Measurements from ENCODE around the gene GFOD2. TPM values are rescaled to one million over a fixed set of nuclear protein-coding genes. Genes with fewer than 3 reads are reported as not detected.
"Not testable (repeated sequence)": the region's sequence is repeated elsewhere in the genome, so short reads cannot be mapped to it uniquely, and the experiment has no call there.

The GFOD2 gene
- total and polyA plus RNA-seq, 8 donors: 7.6 to 87.5 (median 12.9) TPM

DNA sequence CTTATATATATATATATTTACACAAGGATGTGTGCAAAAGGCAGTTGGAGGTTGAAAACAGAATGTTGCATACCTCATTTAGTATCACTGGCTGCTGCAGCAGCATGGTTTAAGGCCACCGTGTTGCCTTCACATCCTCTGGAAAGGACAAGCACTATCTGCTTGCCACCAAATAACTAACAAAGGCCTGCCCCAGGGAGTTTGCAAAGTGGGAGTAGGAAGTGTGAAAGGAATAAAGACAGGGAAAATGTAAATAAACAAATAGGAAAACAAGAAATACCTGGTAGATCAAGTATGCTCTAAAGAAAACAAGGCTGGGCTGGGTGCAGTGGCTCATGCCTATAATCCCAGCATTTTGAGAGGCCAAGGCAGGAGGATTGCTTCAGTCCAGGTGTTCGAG, 33.5 kb upstream of the GFOD2 start:
- peaks cover 0 to 4% (median 0%) of the 10 kb centered on the region in 4 donors for H3K4me1 ChIP-seq
- H3K4me3 ChIP-seq: no peak overlapping the region
- peaks cover 0 to 31% (median 23%) of the 10 kb centered on the region in 4 donors for H3K36me3 ChIP-seq
- no peak for DNase-seq
- intact Hi-C loops (cut with DNase I; ENCODE audit: low total_unique reads): no loop called here
- no peaks in the 10 kb centered on the region for H3K9me3 ChIP-seq
- H3K27me3 ChIP-seq: no peaks in the 10 kb centered on the region
- WGBS, 5 donors: 66 to 79% (median 75%) methylated on average over 2 of the region's 2 CpGs
- H3K27ac ChIP-seq: no peak overlapping the region
- TF ChIP-seq EP300 (IDR thresholded peaks at IDR 0.05) (no peak), CTCF (IDR thresholded peaks at IDR 0.05) (no peak)

DNA sequence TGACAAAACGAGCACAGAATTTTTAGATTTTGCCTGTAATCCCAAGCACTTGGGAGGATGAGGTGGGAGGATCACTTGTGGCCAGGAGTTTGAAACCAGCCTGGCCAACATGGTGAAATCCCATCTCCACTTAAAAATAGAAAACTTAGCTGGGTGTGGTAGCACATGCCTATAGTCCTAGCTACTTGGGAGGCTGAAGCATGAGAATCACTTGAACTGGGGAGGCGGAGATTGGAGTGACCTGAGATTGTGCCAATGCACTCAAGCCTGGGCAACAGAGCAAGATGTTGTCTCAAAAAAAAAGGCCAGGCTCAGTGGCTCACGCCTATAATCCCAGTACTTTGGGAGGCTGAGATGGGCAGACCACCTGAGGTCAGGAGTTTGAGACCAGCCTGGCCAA, 32.2 kb upstream of the GFOD2 start:
- H3K4me1 ChIP-seq; intact Hi-C loops (cut with DNase I; ENCODE audit: low total_unique reads); DNase-seq; H3K4me3 ChIP-seq; H3K9me3 ChIP-seq; H3K27me3 ChIP-seq; H3K27ac ChIP-seq: not testable (repeated sequence)
- WGBS, 5 donors: 94 to 98% (median 97%) methylated on average over 3 of the region's 3 CpGs
- H3K36me3 ChIP-seq: peaks cover 0 to 26% (median 19%) of the 10 kb centered on the region in 4 donors

DNA sequence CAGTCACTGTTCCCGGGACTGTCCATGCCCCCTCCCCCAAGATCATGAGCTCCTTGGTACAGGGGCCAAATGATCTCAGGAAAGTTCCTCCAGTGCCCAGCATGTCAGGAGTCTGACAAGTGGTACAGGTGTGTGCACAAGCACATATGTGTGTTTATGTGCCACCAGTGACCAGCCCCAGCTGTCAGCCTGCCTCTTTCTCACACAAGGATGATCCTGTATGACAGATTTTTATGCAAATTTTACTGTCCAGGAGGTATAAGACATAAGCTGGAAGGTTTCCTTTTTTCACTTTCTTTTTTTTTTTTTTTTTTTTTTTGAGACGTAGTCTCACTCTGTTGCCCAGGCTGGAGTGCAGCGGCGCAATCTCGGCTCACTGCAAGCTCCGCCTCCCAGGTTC, 31.4 kb upstream of the GFOD2 start:
- H3K27ac ChIP-seq: no peak overlapping the region
- H3K9me3 ChIP-seq: no peaks in the 10 kb centered on the region
- no peak for DNase-seq
- 92 to 99% (median 97%) methylated on average over 6 of the region's 6 CpGs for WGBS, 5 donors
- no peaks in the 10 kb centered on the region for H3K27me3 ChIP-seq
- peaks cover 0 to 4% (median 0%) of the 10 kb centered on the region in 4 donors for H3K4me1 ChIP-seq
- intact Hi-C loops (cut with DNase I; ENCODE audit: low total_unique reads): no loop called here
- TF ChIP-seq POLR2AphosphoS5 (IDR thresholded peaks at IDR 0.05) (no peak), CTCF (IDR thresholded peaks at IDR 0.05) (no peak), EP300 (IDR thresholded peaks at IDR 0.05) (no peak), POLR2A (IDR thresholded peaks at IDR 0.05) (no peak)
- H3K4me3 ChIP-seq: no peak overlapping the region
- H3K36me3 ChIP-seq: peaks cover 0 to 26% (median 19%) of the 10 kb centered on the region in 4 donors

DNA sequence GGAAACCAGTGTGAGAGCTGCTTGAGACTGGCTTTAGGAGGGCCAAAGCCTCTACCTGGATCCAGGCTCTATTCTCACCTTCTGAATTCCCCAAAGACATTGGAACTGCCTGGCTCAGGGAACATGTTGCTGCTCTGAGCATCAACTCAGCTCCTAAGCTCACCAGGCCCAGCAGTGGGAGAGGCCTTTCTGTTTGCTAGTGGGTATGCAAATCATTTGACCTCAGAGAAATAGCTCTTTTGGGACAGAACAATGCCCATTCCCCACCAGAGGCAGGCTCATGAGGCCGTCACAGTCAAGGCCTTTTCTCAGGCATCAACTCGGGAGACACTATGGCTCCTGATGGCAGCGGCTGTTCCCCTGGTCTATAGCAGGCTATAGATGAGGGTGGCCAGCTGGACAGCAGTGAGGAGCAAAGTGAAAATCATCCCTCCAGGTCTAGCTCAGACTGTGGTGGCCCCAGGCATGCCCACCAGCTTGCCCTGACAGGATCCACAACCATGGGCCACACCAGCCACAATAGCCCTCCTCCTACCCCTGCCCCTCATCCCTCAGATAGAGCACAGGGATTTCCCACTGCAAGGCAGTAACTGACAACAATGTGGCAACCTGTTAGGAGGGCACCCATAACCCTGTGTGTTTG, 30.4 kb upstream of the GFOD2 start:
- TF ChIP-seq CTCF (IDR thresholded peaks at IDR 0.05) (no peak), POLR2AphosphoS5 (IDR thresholded peaks at IDR 0.05) (no peak), POLR2A (IDR thresholded peaks at IDR 0.05) (no peak), EP300 (IDR thresholded peaks at IDR 0.05) (no peak)
- 89 to 100% (median 95%) methylated on average over 3 of the region's 3 CpGs for WGBS, 5 donors

DNA sequence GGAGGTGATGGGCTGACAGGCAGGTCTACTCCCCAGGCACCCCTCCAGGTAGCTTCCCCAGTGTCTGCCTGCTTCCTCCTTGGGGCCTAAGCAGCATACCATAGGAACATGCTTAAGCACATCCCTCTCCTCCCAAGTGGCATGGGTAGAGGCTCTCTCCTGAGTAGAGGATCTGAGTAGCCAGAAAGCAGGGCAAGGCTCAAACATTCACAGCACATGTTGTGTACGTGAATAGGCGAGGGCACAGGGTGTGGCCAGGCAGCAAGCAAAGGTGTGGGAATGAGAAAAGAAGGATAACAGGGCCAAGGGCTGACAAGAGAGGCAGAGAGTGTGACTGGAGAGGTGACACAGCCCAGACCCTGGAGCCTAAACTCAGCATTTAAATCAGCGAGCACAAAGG, 29.7 kb upstream of the GFOD2 start:
- WGBS, 5 donors: 54 to 84% (median 69%) methylated on average over 3 of the region's 3 CpGs
- Histone ChIP-seq H3K36me3 (peaks cover 8 to 22% (median 18%) of the 10 kb centered on the region in 4 donors), H3K9me3 (no peaks in the 10 kb centered on the region), H3K27me3 (no peaks in the 10 kb centered on the region), H3K4me1 (peaks cover 0 to 4% (median 0%) of the 10 kb centered on the region in 4 donors), H3K4me3 (no peak overlapping the region), H3K27ac (no peak overlapping the region)
- peak in 1 of 2 donors; percentile 47 for DNase-seq
- TF ChIP-seq CTCF (IDR thresholded peaks at IDR 0.05) (no peak), POLR2A (IDR thresholded peaks at IDR 0.05) (no peak), EP300 (IDR thresholded peaks at IDR 0.05) (no peak), POLR2AphosphoS5 (IDR thresholded peaks at IDR 0.05) (no peak)
- intact Hi-C loops (cut with DNase I; ENCODE audit: low total_unique reads): no loop called here

More for the DNA sequence above, 30.4 kb upstream of the GFOD2 start:
- Histone ChIP-seq H3K9me3 (no peaks in the 10 kb centered on the region), H3K4me1 (peaks cover 0 to 4% (median 0%) of the 10 kb centered on the region in 4 donors), H3K36me3 (peaks cover 1 to 22% (median 18%) of the 10 kb centered on the region in 4 donors), H3K27me3 (no peaks in the 10 kb centered on the region), H3K4me3 (no peak overlapping the region), H3K27ac (no peak overlapping the region)
- no peak for DNase-seq
- intact Hi-C loops (cut with DNase I; ENCODE audit: low total_unique reads): no loop called here
